Measurements from ENCODE around the gene IGF2BP3.

IGF2BP3 gene

DNA sequence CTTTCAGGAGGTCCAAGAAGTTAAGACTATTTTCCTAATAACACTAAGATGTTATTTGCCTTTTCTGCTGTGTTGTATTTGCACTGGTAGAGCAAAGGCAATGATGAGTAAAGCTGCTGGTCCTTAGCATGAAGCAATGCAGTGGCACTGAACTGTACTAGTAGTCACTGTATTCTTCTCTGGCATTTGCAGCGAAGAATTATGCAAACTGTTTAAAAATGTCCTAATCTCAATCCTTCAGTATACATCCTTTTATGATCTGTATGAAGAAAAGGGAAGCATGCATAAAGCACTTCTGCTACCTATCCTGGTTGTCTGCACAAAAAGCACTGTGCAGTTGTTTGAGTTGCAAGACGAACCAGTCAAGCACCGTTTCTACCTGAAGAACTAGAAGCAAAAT, 20.4 kb downstream of the IGF2BP3 start:
- TF ChIP-seq SALL2 (tag by site-specific recombination; IDR thresholded peaks at IDR 0.05; ENCODE audit: borderline replicate concordance), result no peak
- TF ChIP-seq ZBTB48 (tag by site-specific recombination; IDR thresholded peaks at IDR 0.05), result no peak
- no peak for TF ChIP-seq ZSCAN23 (tag by site-specific recombination; IDR thresholded peaks at IDR 0.05)
- TF ChIP-seq YY2 (tag by site-specific recombination; IDR thresholded peaks at IDR 0.05), result no peak
- TF ChIP-seq ZFP69B (tag by site-specific recombination; IDR thresholded peaks at IDR 0.05), result no peak
- TF ChIP-seq, protein P1, sequence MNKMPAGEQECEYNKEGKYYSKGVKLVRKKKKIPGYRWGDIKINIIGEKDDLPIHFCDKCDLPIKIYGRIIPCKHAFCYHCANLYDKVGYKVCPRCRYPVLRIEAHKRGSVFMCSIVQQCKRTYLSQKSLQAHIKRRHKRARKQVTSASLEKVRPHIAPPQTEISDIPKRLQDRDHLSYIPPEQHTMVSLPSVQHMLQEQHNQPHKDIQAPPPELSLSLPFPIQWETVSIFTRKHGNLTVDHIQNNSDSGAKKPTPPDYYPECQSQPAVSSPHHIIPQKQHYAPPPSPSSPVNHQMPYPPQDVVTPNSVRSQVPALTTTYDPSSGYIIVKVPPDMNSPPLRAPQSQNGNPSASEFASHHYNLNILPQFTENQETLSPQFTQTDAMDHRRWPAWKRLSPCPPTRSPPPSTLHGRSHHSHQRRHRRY (tag by site-specific recombination; IDR thresholded peaks at IDR 0.05), result no peak
- TF ChIP-seq ZBTB21 (tag by site-specific recombination; IDR thresholded peaks at IDR 0.05), result no peak
- no peak for TF ChIP-seq REPIN1 (tag by site-specific recombination; IDR thresholded peaks at IDR 0.05; ENCODE audit: low read depth)
- TF ChIP-seq ZNF248 (tag by site-specific recombination; IDR thresholded peaks at IDR 0.05), result no peak
- TF ChIP-seq, protein P2, sequence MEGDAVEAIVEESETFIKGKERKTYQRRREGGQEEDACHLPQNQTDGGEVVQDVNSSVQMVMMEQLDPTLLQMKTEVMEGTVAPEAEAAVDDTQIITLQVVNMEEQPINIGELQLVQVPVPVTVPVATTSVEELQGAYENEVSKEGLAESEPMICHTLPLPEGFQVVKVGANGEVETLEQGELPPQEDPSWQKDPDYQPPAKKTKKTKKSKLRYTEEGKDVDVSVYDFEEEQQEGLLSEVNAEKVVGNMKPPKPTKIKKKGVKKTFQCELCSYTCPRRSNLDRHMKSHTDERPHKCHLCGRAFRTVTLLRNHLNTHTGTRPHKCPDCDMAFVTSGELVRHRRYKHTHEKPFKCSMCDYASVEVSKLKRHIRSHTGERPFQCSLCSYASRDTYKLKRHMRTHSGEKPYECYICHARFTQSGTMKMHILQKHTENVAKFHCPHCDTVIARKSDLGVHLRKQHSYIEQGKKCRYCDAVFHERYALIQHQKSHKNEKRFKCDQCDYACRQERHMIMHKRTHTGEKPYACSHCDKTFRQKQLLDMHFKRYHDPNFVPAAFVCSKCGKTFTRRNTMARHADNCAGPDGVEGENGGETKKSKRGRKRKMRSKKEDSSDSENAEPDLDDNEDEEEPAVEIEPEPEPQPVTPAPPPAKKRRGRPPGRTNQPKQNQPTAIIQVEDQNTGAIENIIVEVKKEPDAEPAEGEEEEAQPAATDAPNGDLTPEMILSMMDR (tag by site-specific recombination; IDR thresholded peaks at IDR 0.05), result no peak
- no peak for TF ChIP-seq ZNF112 (tag by site-specific recombination; IDR thresholded peaks at IDR 0.05)
- no peak for TF ChIP-seq ZNF624 (tag by site-specific recombination; IDR thresholded peaks at IDR 0.05)
- no peak for TF ChIP-seq ZNF555 (tag by site-specific recombination; conservative IDR thresholded peaks at IDR 0.05)
- TF ChIP-seq ZNF433 (tag by site-specific recombination; IDR thresholded peaks at IDR 0.05; ENCODE audit: low read depth), result no peak
- POLR2A ChIA-PET, result no interaction called here
- Histone ChIP-seq H3K9me3 (ENCODE audit: control insufficient read depth, insufficient read depth, low read depth, low read length) (no peaks in the 10 kb centered on the region), H3K4me1 (ENCODE audit: control insufficient read depth, insufficient read depth, low read length) (peaks cover 13% of the 10 kb centered on the region), H3K4me3 (ENCODE audit: low read depth, low read length) (no peak overlapping the region), H3K36me3 (ENCODE audit: control insufficient read depth in 2 of 2, insufficient read depth in 1 of 2, low read length in 2 of 2) (peaks cover under 1 to 4% of the 10 kb centered on the region in 2 experiments), H3K27ac (ENCODE audit: extremely low read depth, low read depth, low read length) (no peak overlapping the region)
- CTCF ChIA-PET, result interaction anchor here (0.9 kb wide), 1 partner anchor 36 kb away, joined by 6 read pairs; no protein-coding TSS in a partner anchor

DNA sequence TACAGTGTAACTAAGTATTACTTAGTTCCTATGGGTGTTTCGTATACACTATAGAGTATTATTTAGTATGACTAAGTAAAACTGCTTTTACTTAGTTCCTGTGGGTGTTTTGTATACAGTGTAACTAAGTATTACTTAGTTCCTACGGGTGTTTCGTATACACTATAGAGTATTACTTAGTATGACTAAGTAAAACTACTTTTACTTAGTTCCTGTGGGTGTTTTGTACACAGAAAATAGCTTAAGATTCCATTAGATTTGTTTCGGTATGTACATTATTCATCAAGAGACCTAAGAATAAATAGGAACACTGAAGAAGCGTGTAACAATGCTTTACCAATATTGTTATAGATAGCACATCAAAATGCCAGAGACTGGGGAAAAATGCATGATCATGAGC, 25.0 kb downstream of the IGF2BP3 start:
- no peak overlapping the region for H3K4me3 ChIP-seq (ENCODE audit: low read depth, low read length)
- H3K36me3 ChIP-seq (ENCODE audit: control insufficient read depth in 2 of 2, insufficient read depth in 1 of 2, low read length in 2 of 2), result peaks cover 0 to 4% of the 10 kb centered on the region in 2 experiments; a peak in 2 of 3 replicates
- H3K4me1 ChIP-seq (ENCODE audit: control insufficient read depth, insufficient read depth, low read length), result peaks cover 9% of the 10 kb centered on the region
- TF ChIP-seq BCL11A (tag by site-specific recombination; IDR thresholded peaks at IDR 0.05; ENCODE audit: low read depth), result no peak
- TF ChIP-seq, protein P3, sequence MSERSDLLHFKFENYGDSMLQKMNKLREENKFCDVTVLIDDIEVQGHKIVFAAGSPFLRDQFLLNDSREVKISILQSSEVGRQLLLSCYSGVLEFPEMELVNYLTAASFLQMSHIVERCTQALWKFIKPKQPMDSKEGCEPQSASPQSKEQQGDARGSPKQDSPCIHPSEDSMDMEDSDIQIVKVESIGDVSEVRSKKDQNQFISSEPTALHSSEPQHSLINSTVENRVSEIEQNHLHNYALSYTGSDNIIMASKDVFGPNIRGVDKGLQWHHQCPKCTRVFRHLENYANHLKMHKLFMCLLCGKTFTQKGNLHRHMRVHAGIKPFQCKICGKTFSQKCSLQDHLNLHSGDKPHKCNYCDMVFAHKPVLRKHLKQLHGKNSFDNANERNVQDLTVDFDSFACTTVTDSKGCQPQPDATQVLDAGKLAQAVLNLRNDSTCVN (tag by site-specific recombination; optimal IDR thresholded peaks at IDR 0.05), result no peak
- TF ChIP-seq ZNF214 (tag by site-specific recombination; IDR thresholded peaks at IDR 0.05; ENCODE audit: borderline replicate concordance), result peak; percentile 90
- TF ChIP-seq, protein P4, sequence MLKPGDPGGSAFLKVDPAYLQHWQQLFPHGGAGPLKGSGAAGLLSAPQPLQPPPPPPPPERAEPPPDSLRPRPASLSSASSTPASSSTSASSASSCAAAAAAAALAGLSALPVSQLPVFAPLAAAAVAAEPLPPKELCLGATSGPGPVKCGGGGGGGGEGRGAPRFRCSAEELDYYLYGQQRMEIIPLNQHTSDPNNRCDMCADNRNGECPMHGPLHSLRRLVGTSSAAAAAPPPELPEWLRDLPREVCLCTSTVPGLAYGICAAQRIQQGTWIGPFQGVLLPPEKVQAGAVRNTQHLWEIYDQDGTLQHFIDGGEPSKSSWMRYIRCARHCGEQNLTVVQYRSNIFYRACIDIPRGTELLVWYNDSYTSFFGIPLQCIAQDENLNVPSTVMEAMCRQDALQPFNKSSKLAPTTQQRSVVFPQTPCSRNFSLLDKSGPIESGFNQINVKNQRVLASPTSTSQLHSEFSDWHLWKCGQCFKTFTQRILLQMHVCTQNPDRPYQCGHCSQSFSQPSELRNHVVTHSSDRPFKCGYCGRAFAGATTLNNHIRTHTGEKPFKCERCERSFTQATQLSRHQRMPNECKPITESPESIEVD (tag by site-specific recombination; IDR thresholded peaks at IDR 0.05), result peak; percentile 57
- peak; percentile 95 for TF ChIP-seq ZSCAN16 (tag by site-specific recombination; IDR thresholded peaks at IDR 0.05)
- no peak for TF ChIP-seq ZNF544 (tag by site-specific recombination; IDR thresholded peaks at IDR 0.05)
- ChIA-PET CTCF (interaction anchor here (0.6 to 1.1 kb wide), 4 partner anchors 13 to 462 kb away, joined by 3 to 9 read pairs (median 4); no protein-coding TSS in a partner anchor), POLR2A (interaction anchor here (1.0 kb wide), 1 partner anchor 9 kb away, joined by 3 read pairs; no protein-coding TSS in a partner anchor)
- no peak overlapping the region for H3K27ac ChIP-seq (ENCODE audit: extremely low read depth, low read depth, low read length)
- H3K9me3 ChIP-seq (ENCODE audit: control insufficient read depth, insufficient read depth, low read depth, low read length), result no peaks in the 10 kb centered on the region

Measured in HEK293 (cell line).